ENCODE data around the gene CTDSPL2.

DNA sequence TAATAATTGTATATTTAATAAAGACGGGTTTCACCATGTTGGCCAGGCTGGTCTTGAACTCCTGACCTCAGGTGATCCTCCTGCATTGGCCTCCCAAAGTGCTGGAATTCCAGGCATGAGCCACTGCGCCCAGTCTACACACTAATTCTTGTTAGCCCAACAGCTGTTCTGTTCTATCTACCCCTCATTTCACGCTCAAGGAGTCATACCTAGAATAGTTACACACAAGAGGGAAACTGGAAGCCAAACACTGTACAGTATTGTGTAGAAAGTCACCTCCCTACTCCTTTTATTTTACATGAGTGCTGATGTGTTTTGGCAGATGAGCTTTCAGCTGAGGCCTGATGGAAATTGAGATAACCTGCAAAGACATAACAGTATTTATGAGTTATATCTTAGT is 13.4 kb upstream of the CTDSPL2 start:
- TF ChIP-seq, protein P1, sequence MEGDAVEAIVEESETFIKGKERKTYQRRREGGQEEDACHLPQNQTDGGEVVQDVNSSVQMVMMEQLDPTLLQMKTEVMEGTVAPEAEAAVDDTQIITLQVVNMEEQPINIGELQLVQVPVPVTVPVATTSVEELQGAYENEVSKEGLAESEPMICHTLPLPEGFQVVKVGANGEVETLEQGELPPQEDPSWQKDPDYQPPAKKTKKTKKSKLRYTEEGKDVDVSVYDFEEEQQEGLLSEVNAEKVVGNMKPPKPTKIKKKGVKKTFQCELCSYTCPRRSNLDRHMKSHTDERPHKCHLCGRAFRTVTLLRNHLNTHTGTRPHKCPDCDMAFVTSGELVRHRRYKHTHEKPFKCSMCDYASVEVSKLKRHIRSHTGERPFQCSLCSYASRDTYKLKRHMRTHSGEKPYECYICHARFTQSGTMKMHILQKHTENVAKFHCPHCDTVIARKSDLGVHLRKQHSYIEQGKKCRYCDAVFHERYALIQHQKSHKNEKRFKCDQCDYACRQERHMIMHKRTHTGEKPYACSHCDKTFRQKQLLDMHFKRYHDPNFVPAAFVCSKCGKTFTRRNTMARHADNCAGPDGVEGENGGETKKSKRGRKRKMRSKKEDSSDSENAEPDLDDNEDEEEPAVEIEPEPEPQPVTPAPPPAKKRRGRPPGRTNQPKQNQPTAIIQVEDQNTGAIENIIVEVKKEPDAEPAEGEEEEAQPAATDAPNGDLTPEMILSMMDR (IDR thresholded peaks at IDR 0.05), result no peak
- no peak for TF ChIP-seq POLR2A (IDR thresholded peaks at IDR 0.05)

Data from adrenal gland (tissue), 5 donors.